GM18870 (cell line): ENCODE measurements around the gene TSPAN16.
"Not testable (repeated sequence)": the region's sequence is repeated elsewhere in the genome, so short reads cannot be mapped to it uniquely, and the experiment has no call there.

Experiments used
- ATAC-seq: cut with Tn5 transposase; IDR thresholded peaks from one replicate; pipeline ENCODE4 v1.9.1; 2021; ENCODE audit warnings: moderate library complexity; ENCODE audit not compliant: unreplicated experiment

The TSPAN16 gene

GRCh38 chr19:11339254-11340098 is 43.5 kb downstream of the TSPAN16 start, which contains the start of gene RAB3D:
Gene RAB3D (minus strand): TSS chr19:11339657. CDS start chr19:11337399, 2,258 bp downstream.
- ATAC-seq, result no peak

DNA sequence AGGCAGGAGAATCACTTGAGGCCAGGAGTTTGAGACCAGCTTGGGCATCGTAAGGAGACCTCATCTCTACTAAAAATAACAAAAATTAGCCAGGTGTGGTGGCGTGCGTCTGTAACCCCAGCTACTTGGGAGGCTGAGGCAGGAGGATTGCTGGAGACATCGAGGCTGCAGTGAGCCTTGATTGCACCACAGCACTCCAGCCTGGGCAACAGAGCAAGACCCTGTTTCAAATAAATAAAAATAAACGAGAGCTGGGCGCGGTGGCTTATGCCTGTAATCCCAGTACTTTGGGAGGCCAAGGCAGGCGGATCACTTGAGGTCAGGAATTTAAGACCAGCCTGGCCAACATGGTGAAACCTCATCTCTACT is 44.1 kb downstream of the TSPAN16 start:
- not testable (repeated sequence) for ATAC-seq

DNA sequence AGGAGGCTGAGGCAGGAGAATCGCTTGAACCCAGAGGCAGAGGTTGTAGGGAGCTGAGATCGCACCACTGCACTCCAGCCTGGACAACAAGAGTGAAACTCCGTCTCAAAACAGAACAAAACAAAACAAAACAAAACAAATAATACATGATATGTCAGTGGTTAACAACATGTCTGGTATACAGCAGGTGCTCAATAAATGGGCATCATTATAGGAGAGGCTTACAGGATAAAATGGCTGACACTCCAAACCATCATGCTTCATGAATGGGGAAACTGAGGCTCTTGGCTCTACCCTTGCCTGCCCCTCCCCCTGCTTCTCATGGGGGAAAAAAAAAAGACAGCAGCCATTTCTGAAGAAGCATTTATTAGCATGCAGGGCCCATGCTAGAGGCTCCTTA is 46.5 kb downstream of the TSPAN16 start:
- ATAC-seq, result no peak

GRCh38 chr19:11345122-11345803 is 49.3 kb downstream of the TSPAN16 start:
- ATAC-seq, result no peak

- peak; percentile 80 for ATAC-seq
Observed at GRCh38 chr19:11346104-11346940, 50.4 kb downstream of the TSPAN16 start, which contains the start of the genes CCDC159 and TMEM205. Gene CCDC159 (plus strand): TSS chr19:11346519. CDS start chr19:11346607, 88 bp downstream. Gene TMEM205 (minus strand): TSS chr19:11346268. CDS start chr19:11345619, 649 bp downstream.

GRCh38 chr19:11347546-11348039 is 51.6 kb downstream of the TSPAN16 start:
- ATAC-seq, result no peak

DNA sequence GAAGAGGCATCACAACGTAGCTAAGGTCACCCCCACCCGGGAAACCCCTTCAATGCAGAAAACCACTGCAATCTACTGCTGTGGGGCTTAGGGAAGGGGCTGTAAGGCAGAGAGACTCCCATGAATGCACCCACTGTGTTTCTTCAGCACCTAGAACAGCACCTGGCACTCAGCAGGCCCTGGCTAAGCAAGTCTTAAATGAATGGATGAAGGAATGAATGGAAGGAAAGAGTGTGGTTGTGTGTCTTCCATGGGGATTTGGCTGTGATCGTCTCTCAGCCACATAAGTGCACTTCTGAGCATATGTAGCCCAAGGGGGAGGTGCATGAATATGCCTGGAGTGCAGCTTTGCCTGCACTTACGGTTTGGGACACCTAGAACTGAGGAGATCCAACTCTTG is 53.2 kb downstream of the TSPAN16 start:
- ATAC-seq, result no peak

DNA sequence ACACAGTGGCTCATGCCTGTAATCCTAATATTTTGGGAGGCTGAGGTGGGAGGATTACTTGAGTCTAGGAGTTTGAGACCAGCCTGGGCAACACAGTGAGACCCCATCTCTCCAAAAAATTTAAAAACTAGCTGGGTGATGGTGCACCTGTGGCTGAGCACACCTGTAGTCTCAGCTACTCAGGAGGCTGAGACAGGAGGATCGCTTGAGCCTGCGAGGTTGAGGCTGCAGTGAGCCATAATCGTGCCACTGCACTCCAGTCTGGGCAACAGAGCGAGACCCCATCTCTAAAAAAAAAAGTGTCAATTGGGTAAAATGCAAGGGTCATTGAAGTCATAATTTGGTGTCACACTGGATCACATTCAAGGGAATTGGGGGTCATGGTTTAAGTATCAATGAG is 58.1 kb downstream of the TSPAN16 start:
- not testable (repeated sequence) for ATAC-seq

DNA sequence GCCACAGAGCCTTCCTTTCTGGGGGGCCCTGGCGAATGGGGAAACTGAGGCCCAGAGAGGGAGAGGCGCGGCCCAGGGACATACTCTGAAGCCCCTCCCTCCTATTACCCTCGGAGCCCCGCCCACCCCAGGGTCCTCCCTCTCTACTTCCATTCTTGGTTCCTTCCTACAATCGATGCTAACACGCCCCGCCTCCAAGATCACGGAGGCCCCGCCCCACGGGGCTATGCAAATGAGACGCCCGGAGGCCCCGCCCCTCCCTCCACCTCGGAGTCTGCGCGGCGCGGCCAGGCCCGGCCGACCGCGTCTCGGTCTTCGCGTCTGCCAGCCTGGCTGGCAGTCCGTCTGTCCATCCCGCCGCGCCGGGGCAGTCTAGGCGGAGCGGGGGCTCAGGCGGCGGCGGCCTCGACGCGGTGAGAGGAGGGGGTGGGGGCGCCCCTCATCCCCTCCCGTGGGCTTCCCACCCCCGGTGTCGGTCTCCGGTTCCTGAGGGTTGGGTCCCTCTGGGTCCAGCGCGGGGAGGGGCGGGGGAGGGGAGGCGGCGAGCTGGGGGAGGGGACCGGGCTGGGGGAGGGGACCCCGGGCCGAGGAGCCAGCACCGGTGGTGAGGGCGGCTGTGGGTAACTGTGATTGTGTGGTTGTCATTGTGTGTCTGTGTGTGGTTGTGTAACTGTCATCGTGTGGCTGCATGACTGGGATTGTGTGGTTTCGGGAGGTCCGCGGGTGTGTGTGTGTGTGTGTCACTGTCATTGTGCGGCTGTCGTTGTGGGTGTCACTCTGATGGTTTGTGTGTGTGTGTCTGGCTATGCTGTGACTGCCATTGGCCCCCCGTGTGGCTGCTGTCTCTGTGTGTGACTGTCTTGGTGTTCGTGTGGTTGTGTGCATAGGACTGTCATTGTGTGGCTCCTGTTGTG is 59.5 kb downstream of the TSPAN16 start, which contains the start of gene PLPPR2:
PLPPR2 (plus strand) TSS at position 273 of the 914 bp plus-strand sequence. CDS start 2,242 bp downstream, outside the sequence.
- ATAC-seq, result no peak

GRCh38 chr19:11356074-11356397 is 60.1 kb downstream of the TSPAN16 start:
- no peak for ATAC-seq

DNA sequence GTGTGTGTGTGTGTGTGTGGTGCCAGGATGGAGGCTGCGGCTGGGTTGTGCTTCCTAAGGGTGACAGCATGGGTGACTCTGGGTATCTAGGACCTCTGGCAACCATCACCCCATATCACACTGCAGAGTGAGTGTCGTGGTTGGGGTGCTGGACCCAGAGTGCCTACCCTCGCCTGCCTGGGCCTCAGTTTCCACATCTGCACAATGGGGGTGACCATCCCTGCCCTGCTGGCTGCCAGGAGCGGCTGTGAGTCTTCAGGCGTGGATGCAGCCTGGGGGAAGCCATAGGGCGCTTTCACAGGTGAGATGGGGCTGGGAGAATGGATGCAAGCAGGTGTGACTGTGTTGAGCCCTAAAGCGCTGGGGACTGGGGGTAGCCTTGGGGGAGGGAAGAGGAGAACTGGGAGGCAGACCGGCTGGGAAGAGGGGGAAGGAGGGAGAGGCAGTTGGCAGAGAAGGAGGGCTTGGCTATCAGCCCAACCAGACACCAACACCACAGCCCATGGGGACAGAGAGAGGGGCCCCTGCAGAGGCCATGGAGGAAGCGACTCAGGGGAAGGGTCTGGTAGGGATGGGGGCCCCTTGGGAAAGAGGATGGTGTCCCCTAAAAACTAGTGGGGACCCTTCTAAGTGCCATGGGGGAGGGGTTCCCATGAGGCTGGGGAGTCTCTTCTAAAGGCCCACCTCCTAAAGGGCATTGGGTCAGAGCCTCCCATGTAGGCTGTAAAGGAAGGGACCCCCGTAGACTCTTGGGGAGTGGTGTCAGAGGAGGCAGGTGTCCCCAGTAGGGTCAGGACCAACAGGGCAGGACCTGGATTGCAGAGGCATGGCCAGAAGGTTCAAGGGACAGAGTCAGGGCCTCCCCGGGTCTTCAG is 61.0 kb downstream of the TSPAN16 start:
- no peak for ATAC-seq

DNA sequence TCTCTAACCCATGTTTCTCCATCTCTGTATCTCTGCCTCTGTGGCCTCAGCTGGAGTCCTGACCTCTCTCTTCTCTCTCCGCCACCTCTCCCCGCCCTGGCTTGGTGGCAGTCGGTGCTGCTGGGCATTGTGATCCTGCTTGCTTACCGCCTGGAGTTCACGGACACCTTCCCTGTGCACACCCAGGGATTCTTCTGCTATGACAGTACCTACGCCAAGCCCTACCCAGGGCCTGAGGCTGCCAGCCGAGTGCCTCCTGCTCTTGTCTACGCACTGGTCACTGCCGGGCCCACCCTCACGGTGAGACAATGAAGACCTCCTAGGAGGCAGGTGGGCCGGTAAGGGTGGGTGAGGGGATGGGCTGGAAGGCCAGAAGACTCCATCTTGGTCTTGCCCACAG is 63.5 kb downstream of the TSPAN16 start:
- ATAC-seq, result no peak

DNA sequence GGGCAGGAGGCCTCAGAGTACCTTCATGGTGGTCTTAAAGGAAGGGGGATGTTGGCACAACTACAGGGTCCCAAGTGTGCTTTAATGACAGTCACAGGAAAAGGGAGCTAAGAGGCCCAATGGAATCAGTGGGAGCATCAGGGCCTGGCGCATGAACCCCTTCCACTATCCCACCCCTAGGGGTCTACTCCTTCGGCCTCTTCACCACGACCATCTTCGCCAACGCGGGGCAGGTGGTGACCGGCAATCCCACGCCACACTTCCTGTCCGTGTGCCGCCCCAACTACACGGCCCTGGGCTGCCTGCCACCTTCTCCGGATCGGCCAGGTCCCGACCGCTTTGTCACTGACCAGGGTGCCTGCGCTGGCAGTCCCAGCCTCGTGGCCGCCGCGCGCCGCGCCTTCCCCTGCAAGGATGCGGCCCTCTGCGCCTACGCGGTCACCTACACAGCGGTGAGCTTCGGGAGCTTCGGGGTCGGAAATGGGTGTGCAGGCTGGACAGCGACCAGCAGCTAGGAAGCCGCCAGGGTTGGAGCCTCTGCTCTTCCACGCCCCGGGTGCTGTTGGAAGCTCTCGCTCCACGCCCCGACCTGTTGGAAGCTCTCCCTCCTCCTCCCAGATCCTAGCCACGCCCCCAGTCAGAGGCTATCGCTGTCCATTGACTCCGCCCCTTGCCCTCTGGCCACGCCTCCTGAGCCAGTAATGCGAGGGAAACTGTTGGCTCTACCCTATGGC is 65.2 kb downstream of the TSPAN16 start:
- ATAC-seq, result no peak

DNA sequence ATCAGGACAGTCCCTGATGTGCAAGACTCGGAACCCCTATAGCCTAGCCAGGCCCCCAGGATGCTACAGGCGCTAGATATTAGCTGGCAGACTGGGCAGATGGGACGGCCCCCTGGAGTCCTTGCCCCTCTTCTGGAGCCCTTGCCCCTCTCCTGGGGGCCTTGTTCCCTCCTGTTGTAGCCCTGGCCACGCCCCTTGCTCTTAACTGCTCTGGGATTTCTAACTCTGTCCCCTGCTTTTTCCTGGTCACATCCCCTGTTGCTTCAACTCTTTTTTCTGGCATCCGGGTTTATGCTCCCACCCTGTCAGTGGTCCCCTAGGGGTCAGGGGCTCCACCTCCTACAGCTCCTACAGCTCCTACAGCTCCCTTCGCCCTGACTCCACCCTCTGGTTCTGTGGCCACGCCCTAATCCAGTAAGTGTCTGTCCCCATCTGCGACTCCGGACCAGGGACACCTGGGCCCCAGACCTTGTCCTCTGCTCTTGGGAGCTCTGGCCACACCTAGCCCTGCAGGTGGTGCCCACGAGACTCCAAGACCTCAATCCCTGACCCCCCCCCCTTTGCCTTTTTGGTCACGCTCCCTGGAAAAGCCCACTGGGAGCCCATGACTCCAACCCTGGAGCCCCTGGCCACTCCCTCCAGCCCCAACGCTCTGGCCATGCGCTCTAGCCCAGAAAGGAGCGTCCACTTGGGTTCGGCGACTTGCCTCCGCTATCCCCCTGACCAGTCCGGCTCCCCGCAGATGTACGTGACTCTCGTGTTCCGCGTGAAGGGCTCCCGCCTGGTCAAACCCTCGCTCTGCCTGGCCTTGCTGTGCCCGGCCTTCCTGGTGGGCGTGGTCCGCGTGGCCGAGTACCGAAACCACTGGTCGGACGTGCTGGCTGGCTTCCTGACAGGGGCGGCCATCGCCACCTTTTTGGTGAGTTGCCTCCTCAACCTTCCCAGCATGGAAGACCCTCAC is 66.1 kb downstream of the TSPAN16 start:
- ATAC-seq, result no peak

DNA sequence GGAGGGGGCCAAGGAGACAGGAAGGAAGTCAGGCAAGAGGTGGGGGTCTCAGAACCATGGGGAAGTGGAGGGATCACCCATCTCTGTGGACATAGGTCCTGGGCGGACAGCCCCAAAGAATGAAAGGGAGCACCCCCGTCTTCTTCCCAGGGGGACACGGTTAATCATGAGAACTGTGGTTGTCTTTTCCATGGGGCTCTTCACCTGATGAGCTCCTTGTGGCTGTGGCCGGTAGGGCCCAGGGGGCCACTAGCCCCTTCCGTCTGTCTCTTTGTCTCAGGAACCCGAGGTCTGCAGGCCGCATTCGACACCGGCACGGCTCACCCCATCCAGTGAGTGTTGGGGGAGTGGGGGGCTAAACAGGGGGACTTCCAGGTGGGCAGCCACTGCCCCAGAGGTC is 67.9 kb downstream of the TSPAN16 start:
- no peak for ATAC-seq

DNA sequence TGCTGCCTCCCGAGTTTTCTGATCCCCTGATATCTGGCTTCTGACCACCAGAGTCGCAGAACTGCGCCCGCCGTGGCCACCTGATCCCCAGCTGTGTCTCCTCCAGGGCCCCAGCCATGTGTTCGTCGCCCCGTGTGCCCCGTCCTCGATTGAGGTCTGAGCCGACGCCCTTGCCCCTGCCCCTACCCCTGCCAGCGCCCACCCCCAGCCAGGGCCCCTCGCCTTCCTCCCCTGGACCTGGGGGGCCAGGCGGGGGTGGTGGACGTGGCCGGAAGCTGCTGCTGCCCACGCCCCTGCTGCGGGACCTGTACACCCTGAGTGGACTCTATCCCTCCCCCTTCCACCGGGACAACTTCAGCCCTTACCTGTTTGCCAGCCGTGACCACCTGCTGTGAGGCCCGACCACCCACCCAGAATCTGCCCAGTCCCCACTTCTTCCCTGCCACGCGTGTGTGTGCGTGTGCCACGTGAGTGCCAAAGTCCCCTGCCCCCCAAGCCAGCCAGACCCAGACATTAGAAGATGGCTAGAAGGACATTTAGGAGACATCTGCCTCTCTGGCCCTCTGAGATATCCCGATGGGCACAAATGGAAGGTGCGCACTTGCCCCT is 68.4 kb downstream of the TSPAN16 start:
- ATAC-seq, result no peak

DNA sequence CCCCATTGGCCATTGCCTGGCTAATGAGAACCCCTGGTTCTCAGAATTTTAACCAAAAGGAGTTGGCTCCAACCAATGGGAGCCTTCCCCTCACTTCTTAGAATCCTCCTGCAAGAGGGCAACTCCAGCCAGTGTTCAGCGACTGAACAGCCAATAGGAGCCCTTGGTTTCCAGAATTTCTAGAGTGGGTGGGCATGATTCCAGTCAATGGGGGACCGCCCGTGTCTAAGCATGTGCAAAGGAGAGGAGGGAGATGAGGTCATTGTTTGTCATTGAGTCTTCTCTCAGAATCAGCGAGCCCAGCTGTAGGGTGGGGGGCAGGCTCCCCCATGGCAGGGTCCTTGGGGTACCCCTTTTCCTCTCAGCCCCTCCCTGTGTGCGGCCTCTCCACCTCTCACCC is 69.0 kb downstream of the TSPAN16 start:
- no peak for ATAC-seq
